Measurements from ENCODE around the gene PIP4K2A. TPM values are rescaled to one million over a fixed set of nuclear protein-coding genes. Genes with fewer than 3 reads are reported as not detected.

PIP4K2A gene
- total RNA-seq, 1 donor from 2014 or later: 44.1 TPM

GRCh38 chr10:22643775-22644174 is 70.6 kb downstream of the PIP4K2A start:
- DNase-seq (ENCODE audit: low spot score): no peak
- Mint-ChIP-seq H3K27ac (ENCODE audit: unreplicated experiment) (no peak overlapping the region), H3K4me1 (ENCODE audit: low read depth) (peaks cover 33% of the 10 kb centered on the region), H3K27me3 (ENCODE audit: low read depth) (no peaks in the 10 kb centered on the region), H3K4me3 (ENCODE audit: unreplicated experiment) (no peak overlapping the region), H3K36me3 (ENCODE audit: low read depth) (no peaks in the 10 kb centered on the region), H3K9me3 (ENCODE audit: low read depth) (no peaks in the 10 kb centered on the region)
- no peak for TF ChIP-seq CTCF (IDR thresholded peaks at IDR 0.05)

GRCh38 chr10:22643116-22643515 is 71.3 kb downstream of the PIP4K2A start:
- H3K4me1 Mint-ChIP-seq (ENCODE audit: low read depth): peaks cover 27% of the 10 kb centered on the region
- TF ChIP-seq CTCF (IDR thresholded peaks at IDR 0.05): no peak
- no peaks in the 10 kb centered on the region for H3K9me3 Mint-ChIP-seq (ENCODE audit: low read depth)
- H3K4me3 Mint-ChIP-seq (ENCODE audit: unreplicated experiment): no peak overlapping the region
- DNase-seq (ENCODE audit: low spot score): no peak
- H3K36me3 Mint-ChIP-seq (ENCODE audit: low read depth): no peaks in the 10 kb centered on the region
- H3K27ac Mint-ChIP-seq (ENCODE audit: unreplicated experiment): no peak overlapping the region
- no peaks in the 10 kb centered on the region for H3K27me3 Mint-ChIP-seq (ENCODE audit: low read depth)

GRCh38 chr10:22641743-22642142 is 72.6 kb downstream of the PIP4K2A start:
- H3K27me3 Mint-ChIP-seq (ENCODE audit: low read depth): no peaks in the 10 kb centered on the region
- no peaks in the 10 kb centered on the region for H3K36me3 Mint-ChIP-seq (ENCODE audit: low read depth)
- H3K4me1 Mint-ChIP-seq (ENCODE audit: low read depth): peaks cover 18% of the 10 kb centered on the region
- no peaks in the 10 kb centered on the region for H3K9me3 Mint-ChIP-seq (ENCODE audit: low read depth)
- DNase-seq (ENCODE audit: low spot score): no peak
- H3K4me3 Mint-ChIP-seq (ENCODE audit: unreplicated experiment): no peak overlapping the region
- TF ChIP-seq CTCF (IDR thresholded peaks at IDR 0.05): no peak
- H3K27ac Mint-ChIP-seq (ENCODE audit: unreplicated experiment): no peak overlapping the region

- no peak overlapping the region for H3K4me3 Mint-ChIP-seq (ENCODE audit: unreplicated experiment)
- TF ChIP-seq CTCF (IDR thresholded peaks at IDR 0.05): no peak
- DNase-seq (ENCODE audit: low spot score): no peak
- peaks cover under 1% of the 10 kb centered on the region for H3K36me3 Mint-ChIP-seq (ENCODE audit: low read depth)
- peaks cover 11% of the 10 kb centered on the region for H3K4me1 Mint-ChIP-seq (ENCODE audit: low read depth)
- H3K27me3 Mint-ChIP-seq (ENCODE audit: low read depth): no peaks in the 10 kb centered on the region
- H3K27ac Mint-ChIP-seq (ENCODE audit: unreplicated experiment): no peak overlapping the region
- no peaks in the 10 kb centered on the region for H3K9me3 Mint-ChIP-seq (ENCODE audit: low read depth)
Measured at GRCh38 chr10:22640359-22640758, 74.0 kb downstream of the PIP4K2A start.

- H3K4me3 Mint-ChIP-seq (ENCODE audit: unreplicated experiment): no peak overlapping the region
- peaks cover 1% of the 10 kb centered on the region for H3K36me3 Mint-ChIP-seq (ENCODE audit: low read depth)
- H3K9me3 Mint-ChIP-seq (ENCODE audit: low read depth): no peaks in the 10 kb centered on the region
- H3K4me1 Mint-ChIP-seq (ENCODE audit: low read depth): peaks cover 11% of the 10 kb centered on the region
- no peaks in the 10 kb centered on the region for H3K27me3 Mint-ChIP-seq (ENCODE audit: low read depth)
- no peak for TF ChIP-seq CTCF (IDR thresholded peaks at IDR 0.05)
- DNase-seq (ENCODE audit: low spot score): no peak
- no peak overlapping the region for H3K27ac Mint-ChIP-seq (ENCODE audit: unreplicated experiment)
Measured at GRCh38 chr10:22638863-22639262, 75.5 kb downstream of the PIP4K2A start.

Data from chondrocyte (in vitro differentiated cells).